Stimulated activated CD8-positive, alpha-beta memory T cell treated with anti-CD3 and anti-CD28 coated beads, Interleukin-7, amount 100 ng/mL, for 48 hours (primary cell): ENCODE measurements around the gene NPPB.

Experiments
- DNase-seq, 2 donors: peaks; one replicate each; pipeline ENCODE4 v3.0.0-alpha.2; 2020; ENCODE audit warnings: low read depth in 1 of 2; ENCODE audit errors: extremely low read depth in 1 of 2

NPPB gene

DNA sequence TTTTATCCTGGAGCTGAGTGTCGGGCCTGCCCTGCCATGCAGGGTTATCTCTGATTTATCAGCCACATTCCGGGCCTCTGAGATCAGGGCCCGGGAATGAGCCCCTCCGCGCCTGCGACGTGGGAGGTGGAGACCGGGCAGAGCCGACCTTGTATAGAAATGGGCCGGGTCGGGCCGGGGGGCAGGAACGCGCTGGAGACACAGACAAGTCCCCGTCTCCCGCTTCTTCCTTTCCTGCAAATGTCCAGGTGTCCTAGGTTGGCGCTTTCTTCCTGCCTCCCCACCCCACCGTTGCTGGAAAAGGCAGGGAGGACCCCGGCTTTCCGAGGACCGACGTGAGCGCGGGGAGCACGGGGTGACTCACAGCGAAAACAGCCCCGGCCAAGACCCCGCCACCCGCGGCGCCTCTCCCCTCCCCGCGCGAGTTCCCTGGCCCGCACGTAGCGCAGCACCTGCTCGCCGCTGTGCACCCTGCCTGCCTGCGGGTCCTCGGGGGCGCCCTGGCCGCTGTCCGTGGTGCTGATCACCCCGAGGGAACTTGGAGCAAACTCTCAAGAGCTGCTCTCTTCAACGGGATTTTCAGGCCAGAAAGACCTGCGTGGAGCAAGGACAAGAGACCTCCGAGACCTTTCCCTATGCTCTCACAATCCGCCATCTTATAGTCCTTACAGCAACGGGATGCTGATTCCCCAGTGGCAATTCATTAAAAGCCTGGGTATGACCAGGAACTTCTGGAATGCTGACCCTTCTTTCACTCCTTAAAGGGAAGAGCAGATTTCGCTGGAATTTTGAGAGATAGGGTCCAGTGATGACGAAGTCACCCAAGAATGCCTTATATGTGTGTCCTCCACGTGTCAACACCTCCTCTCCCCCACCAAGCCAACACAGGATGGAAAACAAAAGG lies 475 bp upstream of the NPPB start:
- DNase-seq = peak; percentile 19 to 39

DNA sequence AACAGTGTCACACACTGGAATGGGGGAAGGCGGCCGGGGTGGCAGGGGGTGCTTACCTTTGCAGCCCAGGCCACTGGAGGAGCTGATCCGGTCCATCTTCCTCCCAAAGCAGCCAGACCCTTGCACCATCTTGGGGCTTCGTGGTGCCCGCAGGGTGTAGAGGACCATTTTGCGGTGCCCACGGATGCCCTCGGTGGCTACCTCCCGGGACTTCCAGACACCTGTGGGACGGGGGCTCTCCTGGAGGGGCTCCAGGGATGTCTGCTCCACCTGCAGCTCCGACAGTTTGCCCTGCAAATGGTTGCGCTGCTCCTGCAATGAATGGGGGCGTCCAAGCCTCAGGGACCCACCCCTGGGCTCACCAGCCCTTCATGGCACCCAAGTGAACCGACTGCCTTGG lies 587 bp downstream of the NPPB start:
- DNase-seq = no peak

DNA sequence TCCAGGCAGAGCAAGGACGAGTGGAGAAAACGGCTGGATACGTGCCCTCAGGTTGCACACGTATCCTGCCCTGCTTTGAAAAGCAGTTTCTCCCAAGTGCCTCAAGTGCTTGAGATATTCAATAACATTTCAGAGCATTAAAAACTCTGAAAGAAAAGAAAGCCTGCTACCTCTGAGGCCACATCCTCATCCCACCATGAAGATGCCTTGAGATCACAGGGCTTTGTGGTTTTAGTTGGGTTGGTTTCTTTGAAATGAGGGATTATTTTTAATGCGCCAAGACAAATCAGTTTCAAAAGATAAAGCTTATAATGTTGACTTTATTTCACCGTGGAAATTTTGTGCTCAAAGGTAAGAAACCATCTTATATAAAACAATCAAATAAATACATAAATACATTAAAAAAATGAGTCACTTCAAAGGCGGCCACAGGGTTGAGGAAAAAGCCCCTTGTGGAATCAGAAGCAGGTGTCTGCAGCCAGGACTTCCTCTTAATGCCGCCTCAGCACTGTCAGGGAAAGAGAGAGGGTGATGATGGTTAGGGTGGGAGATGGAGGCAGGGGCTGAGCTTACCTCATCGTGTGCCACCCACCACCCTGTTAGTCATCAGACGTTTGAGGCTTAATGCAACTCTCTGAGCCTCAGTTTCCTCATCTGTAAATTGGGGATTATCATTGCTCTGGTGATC lies 1.4 kb downstream of the NPPB start:
- no peak for DNase-seq

DNA sequence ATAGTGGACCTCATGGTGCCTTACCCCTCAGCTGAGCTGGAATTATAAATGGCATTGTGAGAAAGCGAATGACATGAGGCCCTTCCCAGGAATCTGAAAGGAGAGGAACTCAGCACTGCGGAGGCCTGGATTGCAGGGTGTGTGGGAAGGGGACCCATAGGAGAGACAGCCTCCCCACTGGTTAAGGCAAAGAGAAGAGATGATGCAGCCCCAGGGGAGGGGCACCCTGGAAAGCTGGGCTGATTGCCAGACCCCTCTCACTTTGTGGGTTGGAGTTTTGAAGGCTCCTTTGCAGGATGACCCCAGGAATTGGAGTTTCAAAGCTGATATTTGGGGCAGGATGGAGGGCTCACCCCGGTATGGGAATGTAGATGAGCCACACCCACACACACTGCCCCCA lies 2.0 kb downstream of the NPPB start:
- no peak for DNase-seq

DNA sequence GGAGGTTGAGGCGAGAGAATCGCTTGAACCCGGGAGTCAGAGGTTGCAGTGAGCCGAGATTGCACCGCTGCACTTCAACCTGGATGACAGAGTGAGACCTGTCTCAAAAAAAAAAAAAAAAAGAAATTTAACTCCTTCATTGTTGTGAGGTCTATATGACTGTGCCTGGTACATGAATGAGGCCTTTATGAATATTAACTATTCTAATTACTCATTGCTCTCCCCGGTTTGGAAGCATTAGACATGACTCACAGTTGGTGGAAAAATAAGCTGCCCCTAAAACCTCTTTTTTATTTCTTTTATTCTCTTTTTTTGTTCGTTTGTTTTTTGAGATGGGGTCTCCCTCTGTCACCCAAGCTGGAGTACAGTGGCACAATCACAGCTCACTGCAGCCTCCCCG lies 3.3 kb downstream of the NPPB start:
- no peak for DNase-seq

DNA sequence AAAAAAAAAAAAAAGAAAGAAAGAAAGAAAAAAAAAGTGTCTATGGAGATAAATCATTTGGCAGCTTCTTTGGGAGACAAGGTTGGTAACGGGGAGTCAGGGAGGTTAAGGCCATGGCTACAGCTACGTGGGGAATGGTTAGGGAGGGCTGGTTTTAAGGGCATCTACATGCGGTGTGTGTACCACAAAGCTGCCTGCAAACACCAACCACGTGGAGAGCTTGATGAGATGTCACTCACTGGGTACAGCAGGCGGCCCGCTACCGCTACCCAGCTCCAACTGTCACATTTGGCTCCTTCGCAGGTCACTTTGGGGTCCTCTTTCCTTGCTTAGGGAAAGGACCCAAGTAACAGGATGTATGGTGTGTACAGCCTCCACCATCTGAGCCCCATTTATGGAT lies 4.2 kb downstream of the NPPB start:
- DNase-seq = no peak

DNA sequence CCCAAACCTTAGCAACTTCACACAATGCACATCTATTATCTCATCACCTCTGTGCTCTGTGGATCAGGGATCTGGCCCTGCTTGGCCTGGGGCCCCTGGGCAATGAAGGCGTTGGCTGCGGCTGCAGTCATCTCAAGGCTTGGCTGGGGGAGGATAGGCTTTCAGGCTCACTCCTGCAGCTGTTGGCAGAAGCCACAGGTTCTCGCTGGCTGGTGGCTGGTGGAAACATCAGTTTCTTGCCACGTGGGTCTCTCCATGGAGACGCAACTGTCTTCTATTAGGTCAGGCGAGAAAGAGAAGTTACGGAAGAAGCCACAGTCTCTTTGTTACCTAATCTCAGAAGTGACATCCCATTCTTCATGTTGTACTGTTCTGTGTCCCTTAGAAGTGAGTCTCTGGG lies 7.6 kb downstream of the NPPB start:
- DNase-seq = no peak

DNA sequence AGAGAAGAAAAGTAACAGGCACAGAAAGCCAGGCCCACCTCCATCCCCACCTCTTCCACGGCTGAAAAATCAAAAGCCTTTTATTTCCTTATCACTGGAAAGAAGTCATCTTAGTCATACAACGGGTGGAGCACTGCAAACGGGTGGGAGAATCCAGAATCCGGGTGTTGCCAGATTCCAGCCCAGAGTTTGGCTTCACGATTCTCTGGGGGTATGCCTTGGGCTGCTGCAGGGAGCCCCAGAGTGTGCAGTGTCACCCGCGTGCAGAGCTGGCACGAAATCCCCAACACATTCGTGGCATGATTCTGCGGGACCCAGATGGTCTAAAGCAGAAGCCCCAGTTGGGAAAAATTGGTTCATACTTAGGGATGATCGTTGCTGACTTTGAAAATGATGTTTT lies 8.6 kb downstream of the NPPB start:
- no peak for DNase-seq

DNA sequence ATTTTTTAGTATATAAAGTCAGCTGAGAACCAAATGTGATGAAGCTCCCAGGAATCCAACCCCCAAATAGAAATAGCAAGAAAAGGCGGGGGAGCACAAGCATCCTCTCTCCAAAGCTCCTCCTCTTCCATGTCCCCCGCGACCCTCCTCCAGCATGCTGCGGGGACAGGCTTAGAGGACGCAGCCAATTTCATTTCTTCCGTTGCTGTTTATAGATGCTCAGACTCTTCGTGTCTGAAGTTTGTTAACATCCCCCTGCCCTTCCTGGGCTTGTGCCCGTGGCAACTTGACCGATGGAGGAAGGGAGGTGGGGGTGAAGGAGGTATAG lies 10.4 kb downstream of the NPPB start:
- DNase-seq = no peak

DNA sequence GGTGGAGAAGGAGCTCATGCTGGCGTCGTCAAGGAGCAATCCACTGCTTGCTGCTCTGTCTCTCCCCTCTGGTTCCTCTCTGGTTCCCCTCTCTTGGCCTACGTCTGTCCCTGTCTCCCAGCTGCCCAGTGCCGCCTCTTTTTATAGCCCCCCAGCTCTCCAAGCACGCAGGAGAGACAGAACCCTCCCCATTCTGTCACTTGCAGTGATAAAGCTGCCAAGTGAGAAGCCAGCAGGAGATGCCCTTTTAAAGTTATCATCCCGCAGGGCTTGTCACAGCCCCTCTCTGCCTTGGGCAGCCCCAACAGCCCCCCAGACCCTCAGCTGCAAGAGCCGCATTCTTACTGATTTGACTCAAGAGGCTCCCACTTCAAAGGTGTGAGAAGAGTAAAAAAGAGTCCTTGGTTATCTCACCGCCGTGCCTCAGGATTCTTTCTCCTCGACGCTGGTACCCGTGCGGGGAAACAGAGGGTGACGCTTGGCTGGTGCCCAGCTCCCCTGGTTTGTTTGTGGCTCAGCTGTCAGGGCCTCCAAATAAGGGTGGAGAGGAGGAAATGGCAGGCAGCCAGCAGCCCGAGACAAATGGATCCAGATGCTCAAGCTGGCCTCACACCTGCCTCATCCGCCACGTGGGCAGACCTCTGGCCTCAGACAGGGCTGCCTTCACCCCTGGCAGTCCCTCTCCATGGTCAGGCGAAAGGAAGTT lies 10.9 kb downstream of the NPPB start, which contains the start of gene NPPA:
NPPA (minus strand) TSS at position 117 of the 706 bp plus-strand sequence; CDS start at position 18, 99 bp downstream.
- DNase-seq = no peak

DNA sequence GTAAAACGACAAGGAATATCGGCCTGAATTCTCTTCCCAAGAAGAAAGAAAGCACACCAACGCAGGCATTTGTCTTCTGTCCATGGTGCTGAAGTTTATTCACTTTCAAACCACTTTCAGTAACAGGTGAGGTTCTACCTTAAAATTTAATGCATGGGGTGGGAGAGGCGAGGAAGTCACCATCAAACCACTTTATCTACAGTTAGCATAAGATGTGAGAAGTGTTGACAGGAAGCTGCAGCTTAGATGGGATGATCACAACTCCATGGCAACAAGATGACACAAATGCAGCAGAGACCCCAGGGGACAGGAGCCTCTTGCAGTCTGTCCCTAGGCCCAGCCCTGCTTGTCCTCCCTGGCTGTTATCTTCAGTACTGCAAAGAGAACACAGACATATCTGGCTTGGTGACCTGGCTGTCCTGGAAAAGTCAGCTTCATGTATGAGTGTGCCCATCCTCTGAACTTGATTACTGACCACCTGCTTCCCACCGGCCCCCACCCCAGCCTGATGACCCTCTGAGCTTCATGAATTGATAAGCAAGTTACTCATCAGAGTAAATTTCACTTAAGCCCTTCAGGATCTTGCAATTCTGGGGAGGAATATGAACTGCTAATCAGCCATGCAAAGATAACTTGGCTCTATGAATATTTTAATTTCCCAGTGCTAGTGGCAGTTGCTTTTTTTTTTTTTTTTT lies 13.0 kb downstream of the NPPB start:
- no peak for DNase-seq

DNA sequence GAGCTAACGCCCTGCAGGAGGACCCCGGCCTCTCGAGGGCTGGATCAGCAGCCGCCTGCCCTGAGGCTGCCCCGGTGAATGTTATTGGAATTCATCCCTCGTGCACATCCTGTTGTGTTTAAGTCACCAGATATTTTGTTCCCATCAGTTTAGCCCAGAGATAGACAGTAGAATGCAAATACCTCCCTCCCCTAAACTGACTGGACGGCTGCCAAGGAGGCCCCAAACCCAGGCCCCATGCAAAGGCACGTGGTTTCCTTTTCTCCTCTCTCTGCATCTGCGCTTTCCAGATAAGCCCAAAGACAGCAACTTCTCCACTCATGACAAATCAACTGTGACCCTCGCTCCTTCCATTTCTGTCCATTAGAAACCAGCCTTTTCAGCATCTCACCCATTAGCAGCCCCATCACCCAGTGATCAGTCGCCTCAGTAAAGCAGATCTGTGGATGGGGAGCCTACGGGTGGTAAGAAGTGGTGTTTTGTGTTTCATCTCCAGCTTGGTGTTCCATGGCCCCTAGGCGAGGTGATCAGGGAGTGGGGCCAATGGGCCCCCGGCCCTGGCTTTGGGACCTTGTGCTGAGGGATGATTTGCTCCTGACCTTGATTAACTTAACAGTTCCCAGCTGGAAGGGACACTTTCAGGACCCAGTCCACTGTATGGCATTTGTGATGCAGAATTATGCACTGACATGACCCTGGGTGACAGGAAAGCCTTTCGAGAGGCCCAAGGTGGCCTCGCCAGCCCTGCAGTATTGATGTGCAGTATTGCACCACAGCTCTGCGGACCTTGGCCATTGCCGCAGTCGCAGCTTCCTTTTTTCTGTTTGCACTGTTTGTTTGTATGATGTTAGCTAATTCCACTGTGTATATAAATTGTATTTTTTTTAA lies 16.3 kb downstream of the NPPB start:
- DNase-seq = no peak

DNA sequence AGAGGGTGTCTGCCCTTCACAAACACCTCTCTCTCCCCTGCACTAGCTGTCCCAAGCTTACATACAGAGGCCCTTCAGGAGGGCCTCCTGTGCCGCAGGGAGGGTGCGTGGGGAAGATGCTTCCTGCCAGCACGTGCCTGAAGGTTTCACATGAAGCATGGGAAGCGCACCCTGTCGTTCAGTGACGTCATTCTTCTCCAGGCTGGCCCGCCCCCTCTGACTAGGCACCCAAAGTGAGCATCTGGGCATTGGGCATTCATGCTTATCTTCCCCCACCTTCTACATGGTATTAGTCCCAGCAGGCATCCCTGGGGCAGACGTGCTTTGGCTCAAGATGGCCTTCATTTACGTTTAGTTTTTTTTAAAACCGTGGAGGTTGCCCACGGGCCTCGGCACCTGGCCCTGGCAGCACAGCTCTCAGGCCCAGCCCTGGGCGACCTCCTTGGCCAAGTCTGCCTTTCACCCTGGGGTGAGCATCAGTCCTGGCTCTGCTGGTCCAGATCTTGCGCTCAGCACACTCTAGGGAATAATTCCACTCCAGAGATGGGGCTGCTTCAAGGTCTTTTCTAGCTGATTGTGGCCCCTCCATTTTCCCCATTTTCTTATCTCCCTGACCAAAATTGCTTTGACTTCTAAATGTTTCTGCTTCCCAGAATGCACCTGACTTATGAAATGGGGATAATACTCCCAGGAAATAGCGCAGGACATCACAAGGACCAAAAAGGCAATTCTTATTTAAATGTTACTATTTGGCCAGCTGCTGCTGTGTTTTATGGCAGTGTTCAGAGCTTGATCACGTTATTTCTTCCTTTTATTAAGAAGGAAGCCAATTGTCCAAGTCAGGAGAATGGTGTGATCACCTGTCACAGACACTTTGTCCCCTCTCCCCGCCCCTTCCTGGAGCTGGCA lies 17.2 kb downstream of the NPPB start:
- no peak for DNase-seq

DNA sequence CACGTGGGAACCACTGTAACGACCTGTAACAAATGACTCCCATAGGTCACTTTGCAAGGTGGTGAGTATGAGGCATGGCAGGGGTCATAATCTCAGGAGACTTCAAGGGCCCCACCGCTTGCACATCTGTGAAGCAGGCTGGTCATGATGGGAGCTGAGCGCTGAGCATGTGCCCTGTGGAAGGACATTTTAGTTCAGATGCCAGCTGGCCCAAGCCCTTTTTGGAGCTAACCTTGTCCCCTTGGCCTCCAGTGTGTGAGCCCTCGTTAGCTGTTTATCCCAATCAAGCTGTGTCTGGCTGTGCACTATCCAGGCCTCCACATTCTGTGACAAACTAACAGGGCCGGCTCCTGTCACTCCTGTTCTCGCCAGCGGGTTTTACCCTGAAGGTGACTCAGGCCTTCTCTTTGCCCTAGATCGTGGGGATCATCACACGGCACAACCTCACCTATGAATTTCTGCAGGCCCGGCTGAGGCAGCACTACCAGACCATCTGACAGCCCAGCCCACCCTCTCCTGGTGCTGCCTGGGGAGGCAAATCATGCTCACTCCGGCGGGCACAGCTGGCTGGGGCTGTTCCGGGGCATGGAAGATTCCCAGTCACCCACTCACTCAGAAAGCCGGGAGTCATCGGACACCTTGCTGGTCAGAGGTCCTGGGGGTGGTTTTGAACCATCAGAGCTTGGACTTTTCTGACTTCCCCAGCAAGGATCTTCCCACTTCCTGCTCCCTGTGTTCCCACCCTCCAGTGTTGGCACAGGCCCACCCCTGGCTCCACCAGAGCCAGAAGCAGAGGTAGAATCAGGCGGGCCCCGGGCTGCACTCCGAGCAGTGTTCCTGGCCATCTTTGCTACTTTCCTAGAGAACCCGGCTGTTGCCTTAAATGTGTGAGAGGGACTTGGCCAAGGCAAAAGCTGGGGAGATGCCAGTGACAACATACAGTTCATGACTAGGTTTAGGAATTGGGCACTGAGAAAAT lies 18.7 kb downstream of the NPPB start:
- no peak for DNase-seq

DNA sequence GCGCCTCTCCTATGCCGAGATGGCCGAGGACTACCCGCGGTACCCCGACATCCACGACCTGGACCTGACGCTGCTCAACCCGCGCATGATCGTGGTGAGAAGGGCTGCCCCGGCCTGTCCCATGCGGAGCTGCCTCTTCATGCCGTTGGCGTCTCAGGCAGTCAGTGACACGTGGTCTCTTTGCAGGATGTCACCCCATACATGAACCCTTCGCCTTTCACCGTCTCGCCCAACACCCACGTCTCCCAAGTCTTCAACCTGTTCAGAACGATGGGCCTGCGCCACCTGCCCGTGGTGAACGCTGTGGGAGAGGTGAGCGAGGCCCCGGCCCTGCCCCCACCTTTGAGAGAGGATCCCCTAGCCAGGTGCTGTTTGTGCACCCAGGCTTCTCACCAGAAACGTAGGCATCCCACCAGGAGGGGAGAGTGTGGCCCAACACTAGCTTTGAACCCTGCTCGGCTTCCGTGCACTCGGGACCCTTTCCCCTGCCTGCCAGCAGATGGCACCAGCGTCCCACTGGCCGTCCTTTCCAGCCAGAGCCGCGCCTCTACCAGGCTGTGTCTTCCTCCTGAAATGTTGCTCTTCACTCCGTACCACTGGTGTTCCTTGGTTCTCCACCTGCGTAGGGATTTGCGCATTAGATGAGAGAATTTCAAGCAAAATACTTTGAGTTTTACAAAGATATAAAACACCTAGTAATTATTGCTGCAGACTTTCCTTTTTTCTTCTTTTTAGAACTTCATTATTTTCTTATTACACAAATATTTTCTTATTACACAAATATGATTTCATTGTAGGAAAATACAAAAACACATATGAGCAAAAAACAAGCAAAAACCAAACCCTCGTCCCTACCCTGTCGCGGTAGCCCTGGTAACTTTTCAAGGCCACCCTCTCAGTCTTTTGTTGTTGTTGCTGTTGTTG lies 20.1 kb downstream of the NPPB start:
- DNase-seq = peak; percentile 21 to 37

DNA sequence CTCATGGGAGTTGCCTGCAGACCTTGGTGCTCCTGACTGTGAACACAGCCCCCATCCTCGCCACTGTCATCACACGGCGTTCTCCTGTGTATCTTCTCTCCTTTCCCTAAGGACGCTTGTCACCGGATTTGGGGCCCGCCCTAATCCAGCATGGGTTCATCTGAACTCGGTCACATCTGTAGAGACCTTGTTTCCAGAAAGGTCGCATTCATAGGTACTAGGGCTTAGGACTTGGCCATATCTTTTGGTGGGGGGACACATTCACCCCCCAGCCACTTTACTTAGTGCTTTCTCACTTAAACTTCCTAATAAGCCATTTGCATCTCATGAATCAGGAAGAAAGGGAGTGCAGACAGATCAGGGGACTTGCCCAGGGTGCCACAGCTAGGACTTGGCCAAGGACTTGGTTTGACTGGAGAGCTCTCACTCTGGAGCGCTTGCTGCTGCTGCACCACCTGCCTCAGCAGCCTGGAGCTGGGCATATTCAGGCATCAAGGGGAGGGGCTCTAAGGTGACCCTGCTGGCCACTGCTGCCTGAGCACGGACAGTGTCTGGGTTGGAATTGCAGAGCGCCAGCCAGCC lies 20.9 kb downstream of the NPPB start:
- no peak for DNase-seq
